NOMO-1 treated with DMSO at 0.1 percent for 48 hours (cell line): Measurements from ENCODE around the gene S100A4.
"Not testable (repeated sequence)": the region's sequence is repeated elsewhere in the genome, so short reads cannot be mapped to it uniquely, and the experiment has no call there.

ENCODE experiments used
- DNase-seq: peaks from one replicate; lab custom pipeline; 2025; ENCODE audit not compliant: unreplicated experiment; lab: John Stamatoyannopoulos, UW

The S100A4 gene

DNA sequence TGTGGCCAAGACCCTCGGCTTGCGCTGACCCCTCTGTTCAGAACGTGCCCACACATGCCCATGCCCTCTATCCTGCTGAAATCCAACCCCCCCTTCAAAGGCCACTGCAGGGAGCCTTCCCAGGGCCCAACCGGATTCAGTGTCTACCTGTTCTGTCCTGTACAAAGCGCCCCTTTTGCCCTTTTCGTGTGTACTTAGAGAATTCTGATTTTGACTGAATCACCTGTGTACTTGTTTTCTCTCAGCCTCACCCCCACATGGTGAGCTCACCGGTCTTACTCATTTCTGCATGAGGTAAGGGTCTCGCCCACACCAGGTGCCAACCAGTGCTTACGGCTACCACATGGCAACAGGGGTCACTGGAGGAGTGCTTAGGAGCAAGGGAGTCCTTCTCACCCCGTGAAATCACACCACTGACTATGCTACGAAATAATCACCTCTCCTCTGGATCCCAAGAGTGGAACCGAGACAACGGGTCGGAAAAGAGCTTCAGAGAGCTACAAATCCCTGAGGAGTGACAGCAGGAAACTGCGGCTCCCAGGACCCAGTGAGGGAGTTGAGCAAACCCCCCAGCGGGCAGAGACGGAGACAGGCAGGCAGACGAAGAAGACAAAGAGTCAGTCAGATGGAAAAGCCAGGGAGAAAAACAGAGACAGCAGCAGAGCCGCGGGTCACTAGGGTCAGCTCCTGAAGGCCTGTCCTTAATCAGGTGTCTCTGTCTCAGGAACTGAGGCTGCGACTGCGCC, 22.2 kb upstream of the S100A4 start:
- no peak for DNase-seq

DNA sequence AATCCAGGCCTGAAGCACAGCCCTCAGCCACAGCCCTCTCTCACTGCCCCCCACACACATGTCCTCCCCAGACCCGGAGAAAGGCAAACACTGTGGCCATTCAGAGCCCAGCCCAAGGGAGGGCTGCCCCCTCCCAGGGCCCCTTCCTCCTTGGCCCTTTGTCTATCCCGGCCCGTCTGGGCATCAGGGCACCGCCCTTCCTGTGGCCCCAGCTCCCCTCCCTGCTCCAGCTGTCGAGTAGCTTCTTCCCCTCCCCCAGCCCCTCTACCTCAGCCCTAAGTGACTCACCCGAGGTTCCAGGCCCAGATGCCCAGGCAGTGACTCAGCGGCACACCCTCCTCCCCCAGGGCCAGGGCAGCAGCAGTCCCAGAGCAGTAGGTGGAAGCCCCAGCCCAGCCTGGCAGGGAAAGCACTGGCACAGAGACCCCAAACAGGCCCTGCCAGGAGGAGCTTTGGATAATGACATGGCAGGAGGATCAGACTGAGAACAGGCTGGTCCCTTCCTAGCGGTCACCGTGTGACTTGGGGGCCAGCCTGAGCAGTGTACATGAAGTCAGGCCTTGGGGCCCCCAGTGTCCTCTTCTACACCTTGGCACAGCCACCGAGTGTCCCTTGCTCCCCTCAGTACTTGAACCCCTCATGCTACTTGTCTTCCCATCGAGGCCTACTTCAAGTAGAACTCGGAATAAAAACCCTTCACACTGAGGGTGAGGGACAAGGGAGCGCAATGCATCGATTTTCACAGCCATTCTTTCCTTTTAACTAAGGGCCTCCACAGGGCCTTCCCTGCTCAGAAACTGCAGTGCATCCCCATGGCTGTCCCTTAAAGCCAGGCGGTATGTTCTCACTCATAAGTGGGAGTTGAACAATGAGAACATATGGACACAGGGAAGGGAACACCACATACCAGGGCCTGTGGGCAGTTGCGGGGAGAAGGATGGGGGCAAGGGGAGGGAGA, 21.1 kb upstream of the S100A4 start:
- peak; percentile 97 for DNase-seq

DNA sequence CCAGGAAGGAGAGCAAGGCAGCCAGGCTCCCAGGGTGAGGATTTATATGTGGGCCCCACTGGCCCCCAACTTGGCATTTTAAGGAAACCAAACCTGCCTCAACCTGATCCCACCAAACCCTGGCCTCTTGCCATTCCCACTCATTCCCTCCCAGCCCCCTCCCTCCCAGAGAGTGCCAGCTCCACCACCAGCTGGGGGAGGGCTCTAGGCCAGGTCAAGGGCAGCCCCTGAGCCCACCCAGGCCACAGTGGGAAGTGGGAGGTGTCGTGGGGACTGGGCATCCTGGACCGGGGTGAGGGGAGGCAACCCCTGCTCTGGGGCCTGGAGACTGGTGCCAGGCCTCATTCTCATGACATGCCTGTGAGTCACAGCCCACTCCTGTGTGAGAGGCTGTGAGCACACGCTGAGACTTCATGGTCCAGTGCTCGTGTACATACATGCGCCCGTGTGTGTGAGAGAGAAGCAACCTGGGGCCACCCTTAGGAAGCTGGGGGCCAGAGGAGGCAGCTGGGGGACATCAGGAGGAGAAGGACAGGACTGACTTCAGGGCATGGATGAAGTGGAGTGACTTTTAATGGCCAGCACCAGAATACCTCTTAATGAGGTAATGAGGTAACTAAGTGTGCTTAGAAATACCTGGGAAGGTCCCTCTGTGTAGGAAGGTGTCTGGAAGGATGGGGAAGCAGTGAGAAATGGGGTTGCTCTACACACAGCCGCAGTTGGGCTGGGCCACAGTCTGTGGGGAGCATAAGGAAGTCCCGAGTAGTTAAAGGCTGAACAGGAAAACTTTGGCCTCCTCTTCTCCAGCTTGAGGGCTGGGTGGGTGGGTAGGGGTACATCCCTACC, 20.1 kb upstream of the S100A4 start, which contains the start of gene S100A2:
S100A2 (minus strand) TSS at position 316 of the 846 bp plus-strand sequence. CDS start 1,967 bp downstream, outside the sequence.
- DNase-seq, result peak; percentile 48

DNA sequence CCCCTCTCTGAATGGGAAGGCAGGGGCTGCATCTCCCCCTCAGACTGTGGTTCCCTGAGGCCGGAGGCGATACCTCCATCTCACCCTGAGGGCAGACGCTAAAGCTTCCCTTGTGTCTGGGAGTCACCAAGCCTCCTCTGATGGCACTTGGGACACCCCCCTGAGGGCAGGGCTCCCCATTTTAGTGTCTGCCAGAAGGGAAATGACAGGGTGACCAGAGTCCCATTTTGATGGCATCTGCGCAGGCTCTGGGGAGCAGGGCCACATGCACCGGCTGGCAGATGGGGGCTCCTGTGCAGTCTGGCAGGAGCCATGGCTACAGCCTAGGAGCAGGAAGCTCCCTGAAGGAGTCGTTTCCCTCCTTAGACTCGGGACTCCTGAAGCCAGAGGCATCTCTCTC, 18.4 kb upstream of the S100A4 start:
- DNase-seq, result no peak

DNA sequence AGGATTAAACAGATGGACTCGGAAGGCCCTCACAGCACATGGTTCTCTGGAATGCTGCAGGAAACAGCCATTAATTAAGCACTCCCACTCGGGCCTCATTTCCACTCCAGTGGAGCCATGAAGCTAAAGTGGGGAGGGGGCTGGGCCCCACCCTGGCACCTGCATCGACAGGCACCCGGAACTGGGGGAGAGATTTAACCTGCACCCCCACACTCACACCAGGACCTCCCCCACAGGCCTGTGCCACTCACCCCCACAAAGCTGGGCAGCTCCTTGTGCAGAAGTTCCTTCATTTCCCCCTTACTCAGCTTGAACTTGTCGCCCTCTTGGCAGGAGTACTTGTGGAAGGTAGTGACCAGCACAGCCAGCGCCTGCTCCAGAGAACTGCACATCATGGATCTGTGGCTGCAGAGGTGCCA, 17.9 kb upstream of the S100A4 start:
- DNase-seq, result no peak

DNA sequence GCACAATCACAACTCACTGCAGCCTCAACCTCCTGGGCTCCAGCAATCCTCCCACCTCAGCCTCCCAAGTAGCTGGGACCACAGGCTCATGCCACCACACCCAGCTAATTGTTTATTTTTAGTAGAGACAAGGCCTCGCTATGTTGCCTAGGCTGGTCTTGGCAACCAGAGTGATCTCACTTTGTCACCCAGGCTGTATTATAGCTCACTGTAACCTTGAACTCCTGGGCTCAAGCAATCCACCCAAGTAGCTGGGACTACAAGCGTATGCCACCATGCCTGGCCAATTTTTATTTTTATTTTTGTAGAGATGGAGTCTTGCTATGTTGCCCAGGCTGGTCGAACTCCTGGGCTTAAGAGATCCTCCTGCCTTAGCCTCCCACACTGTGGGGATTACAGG, 16.4 kb upstream of the S100A4 start:
- not testable (repeated sequence) for DNase-seq

DNA sequence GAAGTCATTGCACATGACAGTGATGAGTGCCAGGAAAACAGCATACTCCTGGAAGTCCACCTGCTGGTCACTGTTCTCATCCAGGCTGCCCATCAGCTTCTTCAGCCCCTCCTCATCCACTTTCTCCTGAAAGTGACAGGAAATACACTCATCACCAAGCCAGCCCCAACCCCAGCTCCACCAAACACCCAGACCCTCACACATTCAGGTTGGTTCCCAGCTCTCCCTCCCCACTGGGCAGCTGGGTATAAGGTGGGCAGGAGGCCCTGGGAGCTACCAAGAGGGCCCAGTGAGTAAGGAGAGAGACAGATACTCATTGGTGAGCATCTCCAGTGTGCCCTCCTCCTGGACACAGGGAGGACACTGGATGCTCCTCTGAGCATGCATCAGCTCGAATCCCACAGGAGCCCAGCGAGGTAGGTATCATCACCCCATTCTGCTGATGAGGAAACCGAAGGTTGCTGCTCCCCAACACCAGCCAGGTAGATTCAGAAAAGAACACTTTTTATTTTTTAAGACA, 15.9 kb upstream of the S100A4 start:
- DNase-seq, result no peak

DNA sequence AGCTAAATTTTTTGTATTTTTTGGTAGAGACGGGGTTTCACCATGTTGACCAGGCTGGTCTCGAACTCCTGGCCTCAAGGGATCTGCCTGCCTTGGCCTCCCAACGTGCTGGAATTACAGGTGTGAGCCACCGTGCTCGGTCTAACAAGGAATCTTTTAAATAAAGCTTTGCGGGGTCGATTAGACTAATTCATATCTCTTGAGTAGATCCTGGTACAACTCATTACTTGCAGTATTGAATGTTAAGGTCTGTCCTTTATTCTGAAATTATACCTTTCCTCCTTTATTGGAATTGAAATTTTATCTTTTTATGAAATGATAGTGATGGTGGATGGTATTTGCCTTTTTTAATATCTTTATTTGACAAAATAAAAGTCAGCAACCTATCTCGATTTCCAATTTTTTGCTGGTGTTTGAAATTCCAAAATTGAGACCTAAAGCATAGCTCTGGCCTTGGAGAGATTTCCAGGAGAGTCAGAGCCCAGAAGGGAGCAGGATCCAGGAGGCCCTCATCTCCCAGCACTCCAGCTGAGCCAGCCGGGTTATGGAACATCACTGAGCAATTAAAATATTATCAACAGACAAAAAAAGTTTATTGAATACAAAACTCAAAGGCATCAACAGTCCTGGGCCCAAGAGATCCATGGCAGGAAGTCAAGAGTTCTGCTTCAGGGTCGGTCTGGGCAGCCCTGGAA, 15.3 kb upstream of the S100A4 start:
- DNase-seq, result no peak

DNA sequence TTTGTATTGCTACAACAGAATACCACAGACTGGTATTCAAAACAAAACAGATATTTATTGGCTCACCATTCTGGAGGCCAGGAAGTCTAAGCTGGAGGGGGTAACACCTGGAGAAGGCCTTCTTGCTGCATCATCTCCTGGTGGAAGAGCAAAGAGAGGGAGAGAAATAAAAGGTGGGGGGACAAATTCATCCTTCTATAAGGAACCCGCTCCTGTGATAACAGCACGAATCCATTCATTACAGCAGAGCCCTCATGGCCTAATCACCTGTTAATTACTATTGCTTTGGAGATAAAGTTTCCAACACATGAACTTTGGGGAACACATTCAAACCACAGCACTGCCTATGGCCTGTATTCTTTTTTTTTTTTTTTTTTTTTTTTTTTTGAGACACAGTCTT, 14.6 kb upstream of the S100A4 start:
- DNase-seq, result no peak

DNA sequence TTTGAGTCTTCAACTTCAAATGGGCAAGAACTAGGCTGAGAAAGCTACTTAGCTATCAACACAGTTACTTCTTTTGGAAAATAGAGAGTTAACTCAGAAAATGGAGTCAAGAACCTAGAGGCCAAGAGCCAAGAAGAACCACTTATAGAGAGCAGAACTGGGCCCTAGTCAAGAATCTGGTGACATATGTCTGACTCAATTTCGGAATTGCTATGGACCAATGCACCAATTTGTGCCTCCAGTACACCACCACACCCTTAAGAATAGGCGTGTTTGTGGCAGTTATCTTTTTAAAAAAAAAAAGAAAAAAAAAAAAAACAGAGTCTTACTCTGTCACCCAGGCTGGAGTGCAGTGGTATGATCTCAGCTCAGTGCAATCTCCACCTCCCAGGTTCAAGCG, 12.3 kb upstream of the S100A4 start:
- no peak for DNase-seq

DNA sequence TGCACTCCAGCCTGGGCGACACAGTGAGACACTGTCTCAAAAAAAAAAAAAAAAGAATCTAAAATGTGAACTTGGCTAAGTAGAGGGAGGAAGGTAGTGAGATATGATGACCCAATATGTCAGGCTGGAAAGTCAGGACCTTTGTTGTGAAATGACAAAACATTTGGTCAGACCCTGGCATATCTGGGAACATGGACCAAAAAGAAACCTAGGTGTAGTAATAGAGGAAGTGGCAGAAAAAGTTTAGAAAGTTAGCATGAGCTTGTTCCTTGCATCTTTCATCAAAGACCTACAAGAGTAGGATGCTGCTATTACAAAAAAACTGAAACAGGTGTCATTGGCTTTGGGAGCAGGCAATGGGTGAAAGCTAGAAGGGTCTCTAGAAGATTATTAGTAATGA, 10.7 kb upstream of the S100A4 start:
- peak; percentile 15 for DNase-seq

DNA sequence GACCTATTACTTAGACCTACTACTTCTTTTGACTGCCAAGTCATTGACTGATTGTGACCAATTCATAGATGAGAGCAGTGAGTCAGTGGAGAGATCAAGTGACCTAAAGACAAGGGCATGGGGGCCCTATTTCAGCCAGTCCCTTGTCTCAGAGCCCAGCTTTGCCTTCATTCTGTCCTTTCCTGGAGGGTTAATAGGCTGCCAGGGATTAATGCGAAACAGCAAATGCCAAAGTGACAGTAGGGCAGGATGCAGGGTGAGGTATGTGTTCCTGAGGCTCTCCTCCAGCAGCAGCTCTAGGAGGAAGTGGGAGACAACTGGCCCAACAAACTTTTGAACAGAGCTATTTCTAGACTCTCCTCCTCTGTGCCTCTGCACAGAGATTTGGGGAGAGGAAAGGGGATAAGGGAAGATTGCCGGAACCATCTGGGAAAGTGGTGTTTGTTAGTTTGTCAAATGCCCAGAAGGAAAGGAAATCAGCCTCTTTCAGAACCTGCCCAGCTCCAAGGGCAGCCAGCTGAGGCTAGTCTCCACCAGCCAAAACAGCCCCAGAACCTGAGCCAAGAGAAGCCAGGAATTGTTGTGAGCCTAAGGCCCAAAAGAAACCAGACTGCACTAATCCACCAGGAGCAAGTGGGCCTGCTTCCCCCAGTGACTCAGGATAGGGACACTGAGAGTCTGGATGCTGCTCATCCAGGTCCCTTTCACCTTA, 8.4 kb upstream of the S100A4 start:
- DNase-seq, result no peak

DNA sequence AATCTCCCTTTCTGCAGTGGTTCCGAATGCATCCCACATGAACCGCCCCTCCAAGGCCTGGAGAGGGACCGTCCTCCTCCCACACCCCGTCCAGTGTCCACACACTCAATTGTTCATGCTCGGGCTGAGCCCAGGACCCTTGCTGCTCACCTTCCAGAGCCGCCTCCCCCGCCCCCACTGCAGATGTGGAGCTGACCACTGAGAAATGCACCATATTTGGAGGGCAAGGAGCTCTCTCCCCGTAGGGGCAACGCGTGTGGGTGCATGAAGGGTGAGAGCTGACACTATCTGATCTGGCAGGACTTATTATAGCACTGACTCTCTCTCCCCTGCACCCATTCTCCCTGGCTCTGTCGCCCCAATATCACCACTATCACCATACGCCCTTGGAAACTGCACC, 7.5 kb upstream of the S100A4 start:
- DNase-seq, result no peak

DNA sequence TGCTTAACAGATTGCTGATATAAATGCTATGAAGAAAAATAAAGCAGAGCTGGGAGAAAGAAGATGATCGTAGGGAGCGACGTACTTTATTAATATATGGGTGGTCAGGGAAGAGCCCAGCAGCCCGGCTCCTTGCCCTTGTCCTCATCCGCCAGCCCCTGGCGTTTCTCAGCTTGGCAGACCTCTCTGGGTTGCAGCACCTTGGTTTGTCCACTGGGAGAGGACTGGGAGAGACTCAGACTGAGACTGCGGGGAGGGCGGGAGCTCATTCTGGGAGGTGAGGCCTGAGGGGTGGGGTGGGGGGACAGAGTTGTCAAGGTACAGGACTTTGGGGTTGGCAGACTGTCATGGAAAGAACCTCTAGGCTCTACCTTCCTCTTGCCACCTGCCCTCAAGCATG, 6.7 kb upstream of the S100A4 start:
- no peak for DNase-seq

DNA sequence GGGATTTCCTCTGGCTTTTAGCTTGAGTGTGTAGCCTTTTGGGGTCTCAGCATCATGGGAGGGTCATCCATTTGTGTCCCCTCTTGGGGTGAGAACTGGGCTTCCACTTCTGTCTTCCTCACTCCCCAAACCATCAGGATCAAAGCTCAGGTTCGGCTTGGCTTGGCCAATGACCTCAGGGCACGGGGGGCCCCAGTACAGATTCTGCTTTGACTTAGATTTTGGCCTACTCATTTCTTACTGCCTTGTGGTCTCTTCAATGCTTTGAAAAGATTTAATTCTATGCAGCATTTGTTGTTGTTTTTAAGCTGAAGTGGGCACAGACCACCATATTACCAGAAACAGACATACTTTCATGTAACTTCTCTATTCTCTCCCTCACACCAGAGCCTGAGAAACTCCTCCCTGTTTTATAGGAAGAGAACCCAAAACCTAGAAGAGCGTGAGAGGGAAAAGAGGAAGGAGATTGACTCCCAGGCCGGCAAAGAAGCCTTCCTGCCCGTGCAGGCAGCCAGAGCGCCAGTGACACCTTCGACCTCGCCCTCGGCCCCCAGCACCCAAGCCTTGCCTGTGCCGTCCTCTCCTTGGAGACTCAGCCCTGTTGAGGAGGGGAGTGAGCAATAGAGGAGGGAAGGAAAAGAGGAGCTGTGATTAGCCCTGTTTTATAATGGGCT, 5.4 kb upstream of the S100A4 start:
- DNase-seq, result peak; percentile 86

DNA sequence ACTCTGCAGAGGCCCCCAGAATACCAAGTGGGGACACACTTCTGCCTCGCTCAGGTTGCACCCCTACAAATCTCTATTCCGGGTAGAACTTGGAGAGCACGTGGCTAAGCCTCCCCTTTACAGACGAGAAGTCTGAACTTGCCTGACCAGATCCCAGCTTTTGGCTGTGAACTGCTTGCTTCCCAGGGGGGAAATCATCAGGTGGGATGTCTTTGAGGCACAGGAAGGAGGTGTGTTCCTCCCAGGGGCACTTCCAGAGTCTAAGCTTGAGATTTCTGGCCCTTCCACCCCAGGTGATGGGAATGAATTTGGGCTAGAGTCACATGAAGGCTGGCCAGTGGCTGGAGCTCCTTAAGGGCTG, 4.8 kb upstream of the S100A4 start:
- DNase-seq, result no peak

DNA sequence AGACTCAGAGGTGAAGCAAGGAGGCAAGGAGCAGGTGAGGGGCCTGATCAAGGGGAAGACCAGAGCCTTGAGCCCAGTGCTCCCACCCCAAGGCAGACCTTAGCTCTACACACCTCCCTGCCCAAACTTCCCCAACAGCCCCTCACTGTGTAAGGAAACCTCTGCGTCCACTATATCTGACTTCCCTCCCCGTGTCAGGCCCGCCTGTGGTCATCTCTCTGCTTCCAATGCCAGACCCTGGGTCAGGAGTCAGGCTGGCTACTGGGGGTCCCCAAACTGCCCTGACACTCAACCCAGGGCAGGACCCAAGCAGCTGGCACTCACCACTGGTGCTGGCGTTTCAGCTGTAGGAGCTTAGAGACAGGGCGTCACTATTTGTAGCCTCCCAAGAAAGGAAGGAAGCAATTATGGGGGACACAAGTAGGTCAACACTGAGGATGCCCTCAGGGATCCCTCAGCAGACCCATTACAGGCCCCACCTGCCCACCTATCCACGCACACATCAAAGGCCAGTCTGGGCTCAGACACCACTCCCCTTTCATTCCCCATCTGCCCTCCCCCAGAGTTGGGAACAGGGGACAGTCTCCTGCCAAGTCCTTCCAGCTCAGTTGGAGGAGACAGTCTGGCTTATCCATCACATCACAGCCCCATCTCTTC, 4.3 kb upstream of the S100A4 start:
- no peak for DNase-seq
